OCI-LY3 (cell line): Measurements from ENCODE around the gene WIZ.

Experiments
- CTCF ChIP-seq: fragments of 200-600, 300-600 bp; sonication (generic); IDR thresholded peaks from 2 replicates; pipeline ENCODE4 v1.5.1; 2014; ENCODE audit warnings: antibody characterized with exemption, low read length, low read depth
- EZH2phosphoT487 ChIP-seq: fragments of 200-600 bp; shearing (Covaris generic); IDR thresholded peaks from 2 replicates; pipeline ENCODE4 v1.6.1; 2018; ENCODE audit warnings: antibody characterized with exemption, mixed run types, low read depth

GRCh38 chr19:15467734-15468214 is 18.0 kb upstream of the WIZ start:
- TF ChIP-seq CTCF (no peak), EZH2phosphoT487 (no peak)
